DMS53 treated with DMSO at 0.1 percent for 48 hours (cell line): Measurements from ENCODE around the gene RBBP6.
A peak's percentile ranks its signal among the peaks of the same experiment; 100 is the strongest.
"Not testable (repeated sequence)": the region's sequence is repeated elsewhere in the genome, so short reads cannot be mapped to it uniquely, and the experiment has no call there.

Experiments
- DNase-seq: peaks from one replicate; lab custom pipeline; 2025; ENCODE audit not compliant: unreplicated experiment; lab: John Stamatoyannopoulos, UW

The RBBP6 gene

GRCh38 chr16:24562811-24563210, 23.4 kb downstream of the RBBP6 start:
- DNase-seq = no peak

- DNase-seq = peak; percentile 3
Measured at GRCh38 chr16:24568392-24568791, 29.0 kb downstream of the RBBP6 start.

- no peak for DNase-seq
Measured at GRCh38 chr16:24571096-24571495, 31.7 kb downstream of the RBBP6 start.

GRCh38 chr16:24572069-24572468, 32.7 kb downstream of the RBBP6 start:
- no peak for DNase-seq

GRCh38 chr16:24573141-24573540, 33.8 kb downstream of the RBBP6 start:
- no peak for DNase-seq

GRCh38 chr16:24574515-24575485, 35.4 kb downstream of the RBBP6 start:
- not testable (repeated sequence) for DNase-seq

- DNase-seq = not testable (repeated sequence)
Measured at GRCh38 chr16:24575791-24576190, 36.4 kb downstream of the RBBP6 start.

- no peak for DNase-seq
Measured at GRCh38 chr16:24577167-24577566, 37.8 kb downstream of the RBBP6 start.

GRCh38 chr16:24580665-24581064, 41.3 kb downstream of the RBBP6 start:
- DNase-seq = no peak

GRCh38 chr16:24583494-24583893, 44.1 kb downstream of the RBBP6 start:
- DNase-seq = no peak

GRCh38 chr16:24589997-24590396, 50.6 kb downstream of the RBBP6 start:
- DNase-seq = no peak

- DNase-seq = no peak
Measured at GRCh38 chr16:24598777-24599437, 59.5 kb downstream of the RBBP6 start.

GRCh38 chr16:24609417-24609739, 70.0 kb downstream of the RBBP6 start:
- DNase-seq = no peak

GRCh38 chr16:24609740-24610415, 70.5 kb downstream of the RBBP6 start:
- peak; percentile 24 for DNase-seq

- DNase-seq = peak; percentile 25
Measured at GRCh38 chr16:24610416-24610755, 71.0 kb downstream of the RBBP6 start.

GRCh38 chr16:24611310-24611709, 71.9 kb downstream of the RBBP6 start:
- DNase-seq = no peak

- no peak for DNase-seq
Measured at GRCh38 chr16:24612656-24613055, 73.3 kb downstream of the RBBP6 start.

- not testable (repeated sequence) for DNase-seq
Measured at GRCh38 chr16:24613267-24613666, 73.9 kb downstream of the RBBP6 start.

GRCh38 chr16:24617502-24617901, 78.1 kb downstream of the RBBP6 start:
- DNase-seq = no peak
